Measurements from ENCODE around the gene MYT1. TPM values are rescaled to one million over a fixed set of nuclear protein-coding genes. Genes with fewer than 3 reads are reported as not detected.

The MYT1 gene
- total RNA-seq, 1 experiment from 2014 or later = not detected

GRCh38 chr20:64258071-64258823, 94.0 kb downstream of the MYT1 start:
- Mint-ChIP-seq H3K4me1 (ENCODE audit: insufficient read depth, unreplicated experiment) (peaks cover 24% of the 10 kb centered on the region), H3K27ac (ENCODE audit: low read depth, unreplicated experiment) (peak overlapping the region; percentile 14), H3K27me3 (ENCODE audit: insufficient read depth, unreplicated experiment) (no peaks in the 10 kb centered on the region), H3K9me3 (ENCODE audit: unreplicated experiment) (no peaks in the 10 kb centered on the region), H3K36me3 (ENCODE audit: insufficient read depth, unreplicated experiment) (peaks cover 35% of the 10 kb centered on the region), H3K4me3 (ENCODE audit: unreplicated experiment) (no peak overlapping the region)
- intact Hi-C loops (cut with micrococcal nuclease) = no loop called here
- no TSS peak for BruUV-seq (replicated peaks)
- ChIA-PET CTCF (interaction anchor here (0.6 to 0.7 kb wide), 2 partner anchors 270 to 454 kb away, joined by 3 read pairs; no protein-coding TSS in a partner anchor), POLR2A (interaction anchor here (0.6 to 3.5 kb wide), 8 partner anchors 17 to 532 kb away, joined by 3 to 25 read pairs (median 3); no protein-coding TSS in a partner anchor)
- no peak for TF ChIP-seq CTCF (IDR thresholded peaks at IDR 0.05; ENCODE audit: unreplicated experiment)
- no peak for DNase-seq (ENCODE audit: unreplicated experiment)

- no peak for DNase-seq (ENCODE audit: unreplicated experiment)
- Mint-ChIP-seq H3K9me3 (ENCODE audit: unreplicated experiment) (no peaks in the 10 kb centered on the region), H3K27ac (ENCODE audit: low read depth, unreplicated experiment) (no peak overlapping the region), H3K4me3 (ENCODE audit: unreplicated experiment) (no peak overlapping the region), H3K4me1 (ENCODE audit: insufficient read depth, unreplicated experiment) (peaks cover 16% of the 10 kb centered on the region), H3K36me3 (ENCODE audit: insufficient read depth, unreplicated experiment) (peaks cover 48% of the 10 kb centered on the region), H3K27me3 (ENCODE audit: insufficient read depth, unreplicated experiment) (no peaks in the 10 kb centered on the region)
- TF ChIP-seq CTCF (IDR thresholded peaks at IDR 0.05; ENCODE audit: unreplicated experiment) = no peak
- no TSS peak for BruUV-seq (replicated peaks)
- ChIA-PET POLR2A (no interaction called here), CTCF (no interaction called here)
- intact Hi-C loops (cut with micrococcal nuclease) = no loop called here
Observed at GRCh38 chr20:64260239-64260638, 96.0 kb downstream of the MYT1 start.

GRCh38 chr20:64261138-64261537, 96.9 kb downstream of the MYT1 start:
- H3K36me3 Mint-ChIP-seq (ENCODE audit: insufficient read depth, unreplicated experiment) = peaks cover 49% of the 10 kb centered on the region
- no peaks in the 10 kb centered on the region for H3K27me3 Mint-ChIP-seq (ENCODE audit: insufficient read depth, unreplicated experiment)
- BruUV-seq (replicated peaks) = no TSS peak
- no peak overlapping the region for H3K4me3 Mint-ChIP-seq (ENCODE audit: unreplicated experiment)
- ChIA-PET CTCF (interaction anchor here (0.8 kb wide), 1 partner anchor 11 kb away, joined by 3 read pairs; no protein-coding TSS in a partner anchor), POLR2A (no interaction called here)
- H3K9me3 Mint-ChIP-seq (ENCODE audit: unreplicated experiment) = no peaks in the 10 kb centered on the region
- intact Hi-C loops (cut with micrococcal nuclease) = no loop called here
- H3K27ac Mint-ChIP-seq (ENCODE audit: low read depth, unreplicated experiment) = no peak overlapping the region
- no peak for DNase-seq (ENCODE audit: unreplicated experiment)
- TF ChIP-seq CTCF (IDR thresholded peaks at IDR 0.05; ENCODE audit: unreplicated experiment) = no peak
- peaks cover 16% of the 10 kb centered on the region for H3K4me1 Mint-ChIP-seq (ENCODE audit: insufficient read depth, unreplicated experiment)

GRCh38 chr20:64264091-64264490, 99.8 kb downstream of the MYT1 start:
- no peaks in the 10 kb centered on the region for H3K9me3 Mint-ChIP-seq (ENCODE audit: unreplicated experiment)
- no peaks in the 10 kb centered on the region for H3K27me3 Mint-ChIP-seq (ENCODE audit: insufficient read depth, unreplicated experiment)
- no peak overlapping the region for H3K27ac Mint-ChIP-seq (ENCODE audit: low read depth, unreplicated experiment)
- no TSS peak for BruUV-seq (replicated peaks)
- no peak overlapping the region for H3K4me3 Mint-ChIP-seq (ENCODE audit: unreplicated experiment)
- intact Hi-C loops (cut with micrococcal nuclease) = no loop called here
- POLR2A ChIA-PET = interaction anchor here (0.6 kb wide), 1 partner anchor 19 kb away, joined by 3 read pairs; no protein-coding TSS in a partner anchor
- DNase-seq (ENCODE audit: unreplicated experiment) = no peak
- H3K4me1 Mint-ChIP-seq (ENCODE audit: insufficient read depth, unreplicated experiment) = no peaks in the 10 kb centered on the region
- H3K36me3 Mint-ChIP-seq (ENCODE audit: insufficient read depth, unreplicated experiment) = peaks cover 53% of the 10 kb centered on the region
- CTCF ChIA-PET = no interaction called here
- no peak for TF ChIP-seq CTCF (IDR thresholded peaks at IDR 0.05; ENCODE audit: unreplicated experiment)

Measured in MCF 10A (cell line).